ENCODE measurements around the gene NFKBIZ. TPM values are rescaled to one million over a fixed set of nuclear protein-coding genes. Genes with fewer than 3 reads are reported as not detected.

NFKBIZ gene
- total RNA-seq, 1 experiment from 2014 or later = 10.4 TPM

- Histone ChIP-seq H3K27me3 (replicated peaks) (no peaks in the 10 kb centered on the region), H3K4me1 (replicated peaks) (peaks cover 28% of the 10 kb centered on the region), H3K4me3 (peak overlapping the region; percentile 95), H3K27ac (peak overlapping the region; percentile 94), H3K9me3 (replicated peaks) (0 out of 2 replicates have a peak, but pooled peaks cover 2% of the 10 kb centered on the region), H3K36me3 (peaks cover 55% of the 10 kb centered on the region)
- peak in 1 of 2 experiments; percentile 44 for DNase-seq (ENCODE audit: low read depth in 1 of 2, low spot score in 2 of 2)
Measured at GRCh38 chr3:101849714-101850245, 466 bp downstream of the NFKBIZ start.

GRCh38 chr3:101850246-101851051, 1.1 kb downstream of the NFKBIZ start:
- DNase-seq (ENCODE audit: low read depth in 1 of 2, low spot score in 2 of 2) = peak in 1 of 2 experiments; percentile 59

GRCh38 chr3:101851072-101851770, 1.9 kb downstream of the NFKBIZ start:
- H3K27ac ChIP-seq = peak overlapping the region; percentile 94
- H3K27me3 ChIP-seq (replicated peaks) = no peaks in the 10 kb centered on the region
- H3K4me3 ChIP-seq = peak overlapping the region; percentile 95
- H3K4me1 ChIP-seq (replicated peaks) = peaks cover 28% of the 10 kb centered on the region
- peaks cover 69% of the 10 kb centered on the region for H3K36me3 ChIP-seq
- H3K9me3 ChIP-seq (replicated peaks) = 0 out of 2 replicates have a peak, but pooled peaks cover 2% of the 10 kb centered on the region
- no peak for DNase-seq (ENCODE audit: low read depth in 1 of 2, low spot score in 2 of 2)

More at GRCh38 chr3:101850246-101851051, 1.1 kb downstream of the NFKBIZ start:
- Histone ChIP-seq H3K4me1 (replicated peaks) (peaks cover 28% of the 10 kb centered on the region), H3K36me3 (peaks cover 62% of the 10 kb centered on the region), H3K27ac (peak overlapping the region; percentile 94), H3K9me3 (replicated peaks) (0 out of 2 replicates have a peak, but pooled peaks cover 2% of the 10 kb centered on the region), H3K4me3 (peak overlapping the region; percentile 95), H3K27me3 (replicated peaks) (no peaks in the 10 kb centered on the region)

- Histone ChIP-seq H3K27me3 (replicated peaks) (no peaks in the 10 kb centered on the region), H3K4me3 (peak overlapping the region; percentile 95), H3K36me3 (peaks cover 77% of the 10 kb centered on the region), H3K27ac (peak overlapping the region; percentile 94; the same call in 1 of the 2 replicates), H3K4me1 (replicated peaks) (peaks cover 26% of the 10 kb centered on the region), H3K9me3 (replicated peaks) (0 out of 2 replicates have a peak, but pooled peaks cover 2% of the 10 kb centered on the region)
- DNase-seq (ENCODE audit: low read depth in 1 of 2, low spot score in 2 of 2) = no peak
Measured at GRCh38 chr3:101851850-101852714, 2.8 kb downstream of the NFKBIZ start.

- no peak overlapping the region for H3K4me3 ChIP-seq
- H3K27ac ChIP-seq = no peak overlapping the region
- H3K36me3 ChIP-seq = peaks cover 88% of the 10 kb centered on the region
Measured at GRCh38 chr3:101852983-101853840, 3.9 kb downstream of the NFKBIZ start.

GRCh38 chr3:101853982-101854381, 4.7 kb downstream of the NFKBIZ start:
- H3K36me3 ChIP-seq = peaks cover 96% of the 10 kb centered on the region
- peaks cover 7% of the 10 kb centered on the region for H3K4me1 ChIP-seq (replicated peaks)
- no peak overlapping the region for H3K4me3 ChIP-seq
- DNase-seq (ENCODE audit: low read depth in 1 of 2, low spot score in 2 of 2) = no peak
- H3K27ac ChIP-seq = no peak overlapping the region
- no peaks in the 10 kb centered on the region for H3K27me3 ChIP-seq (replicated peaks)
- H3K9me3 ChIP-seq (replicated peaks) = 0 out of 2 replicates have a peak, but pooled peaks cover 2% of the 10 kb centered on the region

More at GRCh38 chr3:101852983-101853840, 3.9 kb downstream of the NFKBIZ start:
- DNase-seq (ENCODE audit: low read depth in 1 of 2, low spot score in 2 of 2) = no peak
- no peaks in the 10 kb centered on the region for H3K27me3 ChIP-seq (replicated peaks)
- peaks cover 15% of the 10 kb centered on the region for H3K4me1 ChIP-seq (replicated peaks)
- H3K9me3 ChIP-seq (replicated peaks) = 0 out of 2 replicates have a peak, but pooled peaks cover 2% of the 10 kb centered on the region

GRCh38 chr3:101854608-101855304, 5.4 kb downstream of the NFKBIZ start:
- Histone ChIP-seq H3K4me3 (no peak overlapping the region), H3K27ac (no peak overlapping the region), H3K36me3 (peaks cover 99% of the 10 kb centered on the region), H3K9me3 (replicated peaks) (no peaks in the 10 kb centered on the region), H3K4me1 (replicated peaks) (peaks cover 7% of the 10 kb centered on the region), H3K27me3 (replicated peaks) (no peaks in the 10 kb centered on the region)
- DNase-seq (ENCODE audit: low read depth in 1 of 2, low spot score in 2 of 2) = no peak

- Histone ChIP-seq H3K27ac (no peak overlapping the region), H3K27me3 (replicated peaks) (no peaks in the 10 kb centered on the region; the same call in 1 of the 2 replicates), H3K4me3 (no peak overlapping the region), H3K36me3 (peaks cover 99% of the 10 kb centered on the region), H3K9me3 (replicated peaks) (no peaks in the 10 kb centered on the region), H3K4me1 (replicated peaks) (no peaks in the 10 kb centered on the region)
- no peak for DNase-seq (ENCODE audit: low read depth in 1 of 2, low spot score in 2 of 2)
Measured at GRCh38 chr3:101857301-101857741, 8.0 kb downstream of the NFKBIZ start.

GRCh38 chr3:101858464-101859030, 9.2 kb downstream of the NFKBIZ start:
- H3K27ac ChIP-seq = no peak overlapping the region
- DNase-seq (ENCODE audit: low read depth in 1 of 2, low spot score in 2 of 2) = no peak

GRCh38 chr3:101859882-101860448, 10.7 kb downstream of the NFKBIZ start:
- H3K4me3 ChIP-seq = no peak overlapping the region
- peaks cover 78% of the 10 kb centered on the region for H3K36me3 ChIP-seq
- DNase-seq (ENCODE audit: low read depth in 1 of 2, low spot score in 2 of 2) = no peak
- no peaks in the 10 kb centered on the region for H3K9me3 ChIP-seq (replicated peaks)
- no peaks in the 10 kb centered on the region for H3K4me1 ChIP-seq (replicated peaks)
- H3K27ac ChIP-seq = no peak overlapping the region
- H3K27me3 ChIP-seq (replicated peaks) = no peaks in the 10 kb centered on the region; the same call in 1 of the 2 replicates

More at GRCh38 chr3:101858464-101859030, 9.2 kb downstream of the NFKBIZ start:
- no peaks in the 10 kb centered on the region for H3K9me3 ChIP-seq (replicated peaks)
- no peak overlapping the region for H3K4me3 ChIP-seq
- H3K4me1 ChIP-seq (replicated peaks) = no peaks in the 10 kb centered on the region
- H3K27me3 ChIP-seq (replicated peaks) = no peaks in the 10 kb centered on the region; the same call in 1 of the 2 replicates
- H3K36me3 ChIP-seq = peaks cover 92% of the 10 kb centered on the region

- DNase-seq (ENCODE audit: low read depth in 1 of 2, low spot score in 2 of 2) = no peak
- no peaks in the 10 kb centered on the region; the same call in 1 of the 2 replicates for H3K27me3 ChIP-seq (replicated peaks)
- H3K9me3 ChIP-seq (replicated peaks) = no peaks in the 10 kb centered on the region
- H3K4me3 ChIP-seq = no peak overlapping the region
- H3K27ac ChIP-seq = no peak overlapping the region
- no peaks in the 10 kb centered on the region for H3K4me1 ChIP-seq (replicated peaks)
- peaks cover 64% of the 10 kb centered on the region for H3K36me3 ChIP-seq
Measured at GRCh38 chr3:101861212-101861788, 12.0 kb downstream of the NFKBIZ start.
